GM23338 (cell line): Measurements from ENCODE around the gene SPATA9. TPM values are rescaled to one million over a fixed set of nuclear protein-coding genes. Genes with fewer than 3 reads are reported as not detected.

Experiments
- ATAC-seq: fragments of 200-7000 bp; cut with Tn5 transposase; 3 replicates; pipeline ENCODE4 v1.9.1; 2020
- DNase-seq: peaks from one replicate; pipeline ENCODE4 v3.0.0-alpha.2; 2015; ENCODE audit warnings: low spot score
- H2AFZ ChIP-seq: fragments of 200-600 bp; sonication (generic); 2 replicates; pipeline ENCODE4 v1.8.0; 2016; ENCODE audit warnings: antibody characterized with exemption, mild to moderate bottlenecking, moderate library complexity
- H3F3A ChIP-seq: fragments of 200-600 bp; sonication (generic); replicated peaks from 2 replicates; pipeline ENCODE4 v1.8.0; 2017; ENCODE audit warnings: antibody characterized with exemption, mixed run types, low read depth
- H3K27ac ChIP-seq: fragments of 200-600 bp; sonication (generic); 2 replicates; pipeline ENCODE4 v1.6.1; 2016; ENCODE audit warnings: low read depth
- H3K27me3 ChIP-seq: fragments of 200-600 bp; sonication (generic); 2 replicates; pipeline ENCODE4 v1.8.0; 2016; ENCODE audit warnings: mild to moderate bottlenecking, mixed run types, moderate library complexity; ENCODE audit not compliant: insufficient read depth
- H3K36me3 ChIP-seq: fragments of 200-600 bp; sonication (generic); 2 replicates; pipeline ENCODE4 v1.8.0; 2016; ENCODE audit warnings: mild to moderate bottlenecking; ENCODE audit not compliant: insufficient read depth
- H3K4me1 ChIP-seq: fragments of 200-600 bp; sonication (generic); 2 replicates; pipeline ENCODE4 v1.8.0; 2016; ENCODE audit warnings: mild to moderate bottlenecking, moderate library complexity; ENCODE audit not compliant: insufficient read depth
- H3K4me2 ChIP-seq: fragments of 200-600 bp; sonication (generic); 2 replicates; pipeline ENCODE4 v1.7.1; 2017; ENCODE audit warnings: mixed run types
- H3K4me3 ChIP-seq: fragments of 200-600 bp; sonication (generic); 2 replicates; pipeline ENCODE4 v1.6.1; 2016; ENCODE audit warnings: mixed run types
- H3K79me2 ChIP-seq: fragments of 200-600 bp; sonication (generic); replicated peaks from 2 replicates; pipeline ENCODE4 v1.8.0; 2017; ENCODE audit warnings: mild to moderate bottlenecking; ENCODE audit not compliant: insufficient read depth
- H3K9me2 ChIP-seq: fragments of 200-600 bp; sonication (generic); 2 replicates; pipeline ENCODE4 v1.8.0; 2017; ENCODE audit not compliant: insufficient read depth
- H4K20me1 ChIP-seq: fragments of 200-600 bp; sonication (generic); replicated peaks from 2 replicates; pipeline ENCODE4 v1.8.0; 2017; ENCODE audit warnings: mild to moderate bottlenecking; ENCODE audit not compliant: insufficient read depth
- H3K27ac Mint-ChIP-seq: 2 replicates; pipeline ENCODE4 v1.8.0; 2020; ENCODE audit warnings: inconsistent platforms, mild to moderate bottlenecking, moderate library complexity, mixed read lengths
- H3K27me3 Mint-ChIP-seq: 3 replicates; pipeline ENCODE4 v1.8.0; 2022; ENCODE audit warnings: low read depth, mild to moderate bottlenecking, moderate library complexity, mixed read lengths, inconsistent platforms; ENCODE audit not compliant: insufficient read depth, poor library complexity
- H3K36me3 Mint-ChIP-seq: 3 replicates; pipeline ENCODE4 v1.8.0; 2021; ENCODE audit warnings: low read depth, mild to moderate bottlenecking, inconsistent platforms, moderate library complexity, mixed read lengths
- H3K4me1 Mint-ChIP-seq: 3 replicates; pipeline ENCODE4 v1.8.0; 2020; ENCODE audit warnings: mild to moderate bottlenecking, inconsistent platforms, mixed read lengths
- H3K4me3 Mint-ChIP-seq: 3 replicates; pipeline ENCODE4 v1.8.0; 2021; ENCODE audit warnings: moderate library complexity, mild to moderate bottlenecking, inconsistent platforms, mixed read lengths
- H3K9me3 Mint-ChIP-seq: 3 replicates; pipeline ENCODE4 v1.8.0; 2020; ENCODE audit warnings: moderate library complexity, mild to moderate bottlenecking, inconsistent platforms, mixed read lengths
- CTCF ChIP-seq, 2 experiments: fragments of 200-600 bp in 1 of 2; sonication (generic) in 1 of 2; conservative IDR thresholded peaks; 2 replicates each; pipeline versions ENCODE4 v1.5.1 to v1.6.1; 2016 to 2017; ENCODE audit warnings: antibody characterized with exemption in 2 of 2, low read depth in 2 of 2, mild to moderate bottlenecking in 2 of 2, moderate library complexity in 1 of 2
- EZH2 ChIP-seq: fragments of 200-600 bp; sonication (generic); IDR thresholded peaks from one replicate; pipeline ENCODE4 v1.8.0; 2017; ENCODE audit warnings: antibody characterized with exemption, mild to moderate bottlenecking, low read depth; ENCODE audit not compliant: unreplicated experiment
- EZH2phosphoT487 ChIP-seq: fragments of 200-600 bp; sonication (generic); IDR thresholded peaks from one replicate; pipeline ENCODE4 v1.8.1; 2018; ENCODE audit warnings: antibody characterized with exemption; ENCODE audit not compliant: unreplicated experiment
- JUNB ChIP-seq: IDR thresholded peaks from one replicate; pipeline ENCODE4 v1.6.1; 2016; ENCODE audit warnings: antibody characterized with exemption; ENCODE audit not compliant: unreplicated experiment
- NANOG ChIP-seq: IDR thresholded peaks from 2 replicates; pipeline ENCODE4 v1.6.1; 2016; ENCODE audit warnings: antibody characterized with exemption, borderline replicate concordance
- POLR2AphosphoS5 ChIP-seq: IDR thresholded peaks from 2 replicates; pipeline ENCODE4 v1.6.1; 2016; ENCODE audit warnings: antibody characterized with exemption, low read depth
- STAT1 ChIP-seq: IDR thresholded peaks from one replicate; pipeline ENCODE4 v1.6.1; 2016; ENCODE audit warnings: antibody characterized with exemption; ENCODE audit not compliant: unreplicated experiment
- ZNF331 ChIP-seq: fragments of 250-450 bp; sonication (Bioruptor Pico); IDR thresholded peaks from 2 replicates; pipeline ENCODE4 v1.5.0; 2020; ENCODE audit warnings: low read depth, mild to moderate bottlenecking, moderate library complexity
- ZNF462 ChIP-seq: fragments of 250-450 bp; sonication (Bioruptor Pico); IDR thresholded peaks from 2 replicates; pipeline ENCODE4 v1.5.0; 2020; ENCODE audit warnings: mild to moderate bottlenecking, moderate library complexity
- polyA plus RNA-seq: library from polyadenylated mRNA; unstranded; fragments of >200 nt; fragmentation: Nextera tagmentation; extraction: Ambion mirVana; gene quantifications from 2 replicates; pipeline ENCODE4 v1.2.1, GENCODE V29; 2016
- total RNA-seq: library from RNA; depleted of rRNA; stranded (reverse); fragments of >200 nt; shearing (Covaris generic); gene quantifications from 2 replicates; pipeline ENCODE4 v1.2.3, GENCODE V29; 2014
- TF ChIP-seq, protein P1 (sequence below): IDR thresholded peaks from one replicate; pipeline ENCODE4 v1.6.1; 2018; ENCODE audit warnings: antibody characterized with exemption; ENCODE audit not compliant: unreplicated experiment

The SPATA9 gene
- total and polyA plus RNA-seq, 2 experiments from 2014 or later, result not detected

DNA sequence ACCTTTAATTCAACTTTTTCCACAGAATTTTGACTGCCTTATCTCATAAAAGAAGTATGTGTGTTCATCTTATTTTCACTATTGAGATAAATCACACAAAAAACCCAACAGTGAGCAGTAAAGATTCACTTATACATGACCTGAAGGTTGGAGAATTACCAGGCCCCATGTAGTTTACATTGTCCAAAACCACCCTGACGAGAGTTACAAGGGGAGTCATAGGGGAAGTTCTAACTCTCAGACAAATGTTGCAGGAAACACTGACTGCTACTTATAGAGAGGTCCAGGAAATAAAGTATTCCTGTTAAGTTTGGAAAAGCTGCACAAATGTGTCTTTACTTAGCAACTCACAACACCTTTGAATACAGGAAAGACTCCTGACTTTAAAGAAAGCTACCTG is 14.1 kb downstream of the SPATA9 start:
- Mint-ChIP-seq H3K4me3 (no peak overlapping the region), H3K27ac (no peak overlapping the region), H3K36me3 (no peaks in the 10 kb centered on the region), H3K9me3 (no peaks in the 10 kb centered on the region; the same call in 2 of the 3 replicates), H3K27me3 (no peaks in the 10 kb centered on the region), H3K4me1 (no peaks in the 10 kb centered on the region)
- Histone ChIP-seq H3K4me2 (no peak overlapping the region), H3K27me3 (no peaks in the 10 kb centered on the region), H3K4me3 (no peak overlapping the region), H2AFZ (no peak overlapping the region), H3K4me1 (no peaks in the 10 kb centered on the region), H3K36me3 (no peaks in the 10 kb centered on the region), H3F3A (no peaks in the 10 kb centered on the region), H3K27ac (no peak overlapping the region), H3K79me2 (no peaks in the 10 kb centered on the region), H4K20me1 (no peaks in the 10 kb centered on the region), H3K9me2 (no peaks in the 10 kb centered on the region)
- DNase-seq (no peak), ATAC-seq (no peak)
- TF ChIP-seq CTCF (conservative IDR thresholded peaks at IDR 0.05; ENCODE audit: low read depth in 2 of 2), result no peak
- no peak for TF ChIP-seq ZNF331 (CRISPR knock-in tag)
- TF ChIP-seq, protein P1, sequence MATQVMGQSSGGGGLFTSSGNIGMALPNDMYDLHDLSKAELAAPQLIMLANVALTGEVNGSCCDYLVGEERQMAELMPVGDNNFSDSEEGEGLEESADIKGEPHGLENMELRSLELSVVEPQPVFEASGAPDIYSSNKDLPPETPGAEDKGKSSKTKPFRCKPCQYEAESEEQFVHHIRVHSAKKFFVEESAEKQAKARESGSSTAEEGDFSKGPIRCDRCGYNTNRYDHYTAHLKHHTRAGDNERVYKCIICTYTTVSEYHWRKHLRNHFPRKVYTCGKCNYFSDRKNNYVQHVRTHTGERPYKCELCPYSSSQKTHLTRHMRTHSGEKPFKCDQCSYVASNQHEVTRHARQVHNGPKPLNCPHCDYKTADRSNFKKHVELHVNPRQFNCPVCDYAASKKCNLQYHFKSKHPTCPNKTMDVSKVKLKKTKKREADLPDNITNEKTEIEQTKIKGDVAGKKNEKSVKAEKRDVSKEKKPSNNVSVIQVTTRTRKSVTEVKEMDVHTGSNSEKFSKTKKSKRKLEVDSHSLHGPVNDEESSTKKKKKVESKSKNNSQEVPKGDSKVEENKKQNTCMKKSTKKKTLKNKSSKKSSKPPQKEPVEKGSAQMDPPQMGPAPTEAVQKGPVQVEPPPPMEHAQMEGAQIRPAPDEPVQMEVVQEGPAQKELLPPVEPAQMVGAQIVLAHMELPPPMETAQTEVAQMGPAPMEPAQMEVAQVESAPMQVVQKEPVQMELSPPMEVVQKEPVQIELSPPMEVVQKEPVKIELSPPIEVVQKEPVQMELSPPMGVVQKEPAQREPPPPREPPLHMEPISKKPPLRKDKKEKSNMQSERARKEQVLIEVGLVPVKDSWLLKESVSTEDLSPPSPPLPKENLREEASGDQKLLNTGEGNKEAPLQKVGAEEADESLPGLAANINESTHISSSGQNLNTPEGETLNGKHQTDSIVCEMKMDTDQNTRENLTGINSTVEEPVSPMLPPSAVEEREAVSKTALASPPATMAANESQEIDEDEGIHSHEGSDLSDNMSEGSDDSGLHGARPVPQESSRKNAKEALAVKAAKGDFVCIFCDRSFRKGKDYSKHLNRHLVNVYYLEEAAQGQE, result no peak
- TF ChIP-seq EZH2phosphoT487, result no peak
- no peak for TF ChIP-seq EZH2
- TF ChIP-seq STAT1, result no peak
- no peak for TF ChIP-seq JUNB
- no peak for TF ChIP-seq ZNF462 (CRISPR knock-in tag)
- no peak for TF ChIP-seq NANOG
- TF ChIP-seq POLR2AphosphoS5, result no peak
